IPS-NIHi7 (cell line): Measurements from ENCODE around the gene KRT72.

ENCODE experiments used
- DNase-seq: peaks from one replicate; pipeline ENCODE4 v3.0.0; 2012; ENCODE audit warnings: mixed read lengths; ENCODE audit errors: extremely low spot score

Gene KRT72

DNA sequence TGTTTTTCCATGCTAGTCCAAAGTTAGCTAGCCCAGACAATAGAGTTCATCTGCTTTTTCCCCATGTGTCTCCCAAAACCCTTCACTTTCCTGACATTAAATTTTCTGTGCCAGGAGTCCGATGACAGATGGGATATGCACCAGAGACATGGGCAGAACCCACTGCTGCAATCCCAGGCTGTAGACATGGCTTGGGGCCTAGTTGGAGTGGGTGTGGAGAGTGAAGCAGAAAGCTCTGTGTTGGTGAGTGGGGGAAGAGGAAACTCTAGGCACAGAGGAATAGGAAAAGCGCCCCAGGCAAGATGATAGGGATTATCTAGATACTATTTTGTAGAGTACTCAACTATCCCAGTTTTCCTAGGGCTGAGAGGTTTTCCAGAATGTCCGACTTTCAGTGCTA, 22.8 kb downstream of the KRT72 start:
- no peak for DNase-seq

DNA sequence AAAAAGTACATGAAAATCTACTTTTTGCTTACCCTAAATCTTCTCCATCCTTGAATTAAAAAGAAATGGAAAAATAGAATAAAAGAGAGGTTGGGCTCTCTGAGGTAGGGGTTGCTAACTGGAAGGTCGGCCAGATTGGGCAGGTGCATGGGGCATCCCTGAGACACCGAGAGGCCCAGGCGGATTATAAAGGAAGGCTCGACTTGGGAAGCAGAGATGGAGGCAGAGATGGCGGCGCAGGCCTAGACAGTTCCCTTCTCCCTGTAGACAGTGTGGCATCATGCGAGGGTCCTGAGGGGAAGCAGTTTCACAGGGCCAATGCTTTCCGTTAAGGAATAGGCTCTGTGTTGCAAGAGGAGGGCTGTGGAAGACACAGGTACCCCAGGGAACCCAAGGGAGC, 23.9 kb downstream of the KRT72 start:
- no peak for DNase-seq

DNA sequence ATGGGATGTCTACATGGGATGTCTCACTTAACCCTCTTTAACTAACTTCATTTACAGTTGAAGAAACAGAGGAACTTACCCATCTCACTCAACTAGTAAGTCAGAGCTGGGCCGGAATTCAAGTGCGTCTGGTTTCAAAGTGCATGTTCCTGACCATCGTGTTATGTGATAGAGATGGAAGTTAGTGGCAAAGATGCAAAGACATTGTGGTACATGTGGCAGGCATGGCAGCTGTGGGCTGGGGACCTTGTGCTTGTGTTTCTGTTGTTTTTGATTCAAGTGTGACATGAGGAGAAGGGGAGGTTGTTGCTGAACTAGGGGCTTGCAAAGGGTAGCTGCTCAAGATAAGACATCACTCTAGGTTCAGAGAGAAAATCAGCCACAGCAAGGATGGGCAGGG, 25.3 kb downstream of the KRT72 start:
- no peak for DNase-seq

DNA sequence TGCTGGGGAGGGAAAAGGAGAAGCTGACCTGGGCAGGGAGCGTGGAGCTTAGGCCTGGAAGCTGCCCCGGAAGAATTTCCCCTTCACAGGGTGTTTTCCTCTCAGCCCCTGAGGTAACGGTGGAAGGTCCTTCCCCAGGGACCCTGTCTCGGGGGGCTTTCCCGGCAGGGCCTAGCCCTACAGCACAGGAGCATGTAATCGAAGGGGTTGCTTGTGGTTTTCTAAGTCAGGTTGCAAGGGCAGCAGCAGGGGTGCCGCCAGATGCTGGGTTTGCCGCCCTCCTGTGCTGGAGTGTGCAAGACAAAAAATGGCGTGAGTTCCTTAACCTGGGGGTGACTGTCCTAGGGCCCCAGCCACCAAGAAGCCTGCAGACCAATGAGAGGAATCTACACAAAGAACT, 26.0 kb downstream of the KRT72 start:
- DNase-seq, result no peak

DNA sequence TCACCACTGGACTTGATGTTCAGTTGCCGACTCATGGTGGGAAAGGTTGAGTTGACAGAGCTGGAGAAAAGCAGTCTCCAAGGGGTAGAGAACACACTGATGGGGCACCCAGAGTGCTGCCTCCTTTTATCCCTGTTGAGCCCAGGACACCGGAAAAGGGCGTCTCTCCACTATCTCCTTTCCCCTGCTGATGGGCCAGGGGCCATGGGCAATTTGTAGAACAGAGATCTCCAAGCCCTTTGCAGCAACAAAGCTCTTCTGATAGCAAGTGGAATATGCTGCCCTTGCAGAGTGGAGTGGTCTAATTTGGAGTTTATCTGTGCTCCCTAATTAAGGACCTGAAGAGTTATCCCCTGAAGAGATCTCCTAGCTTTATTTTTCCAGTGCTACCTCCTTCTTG, 27.5 kb downstream of the KRT72 start, which contains the start of gene KRT74:
Gene KRT74 (minus strand): TSS at position 101 of the 400 bp plus-strand sequence. CDS start 66 bp downstream, at position 35.
- DNase-seq, result no peak

DNA sequence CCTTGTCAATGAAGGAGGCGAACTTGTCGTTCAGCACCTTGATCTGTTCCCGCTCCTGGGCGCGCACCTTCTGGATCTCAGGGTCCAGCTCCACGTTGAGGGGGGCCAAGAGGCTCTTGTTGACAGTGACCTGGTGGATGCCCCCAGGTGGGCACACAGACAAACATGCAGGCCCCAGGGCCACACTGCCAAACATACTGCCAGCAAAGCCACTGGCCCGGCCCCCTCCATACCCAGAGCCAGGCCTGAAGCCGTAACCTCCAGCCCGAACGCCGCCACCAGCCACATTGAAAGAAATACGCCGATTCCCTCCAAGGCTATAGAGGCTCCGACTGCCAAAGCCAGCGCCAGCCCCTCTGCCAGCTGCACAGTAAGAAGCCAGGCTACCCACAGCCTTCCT, 28.0 kb downstream of the KRT72 start:
- DNase-seq, result no peak

DNA sequence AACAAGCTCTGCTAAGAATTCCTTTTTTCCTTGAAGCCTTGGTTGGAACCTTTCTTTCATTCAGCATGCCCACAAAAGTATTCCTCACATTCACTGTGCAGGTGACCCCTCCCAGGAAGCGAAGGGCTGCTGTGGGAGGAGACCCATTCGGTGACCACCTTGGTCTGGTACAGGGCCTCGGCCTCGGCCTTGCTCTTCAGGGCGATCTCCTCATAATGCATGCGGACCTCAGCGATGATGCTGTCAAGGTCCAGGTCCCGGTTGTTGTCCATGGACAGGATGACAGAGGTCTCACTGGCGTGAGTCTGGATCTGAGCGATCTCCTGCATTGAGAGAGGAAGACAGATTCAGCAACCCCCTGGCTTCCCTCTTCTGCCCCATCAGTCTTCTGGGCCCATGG, 30.8 kb downstream of the KRT72 start:
- DNase-seq, result no peak

DNA sequence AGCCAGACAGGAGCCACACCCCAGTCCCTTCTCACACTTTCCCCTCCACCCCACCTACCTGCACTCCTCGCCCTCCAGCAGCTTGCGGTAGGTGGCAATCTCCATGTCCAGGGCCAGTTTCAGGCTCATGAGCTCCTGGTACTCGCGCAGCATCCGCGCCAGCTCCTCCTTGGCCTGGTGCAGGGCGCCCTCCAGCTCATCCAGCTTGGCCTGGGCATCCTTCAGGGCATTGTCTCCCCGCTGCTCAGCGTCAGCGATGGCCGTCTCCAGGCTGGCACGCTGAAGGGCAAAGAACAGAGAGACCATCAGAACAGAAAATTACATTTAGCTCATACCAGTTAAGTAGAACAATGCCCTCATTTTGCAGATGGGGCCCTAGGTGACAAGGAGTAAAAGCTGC, 33.2 kb downstream of the KRT72 start:
- no peak for DNase-seq

DNA sequence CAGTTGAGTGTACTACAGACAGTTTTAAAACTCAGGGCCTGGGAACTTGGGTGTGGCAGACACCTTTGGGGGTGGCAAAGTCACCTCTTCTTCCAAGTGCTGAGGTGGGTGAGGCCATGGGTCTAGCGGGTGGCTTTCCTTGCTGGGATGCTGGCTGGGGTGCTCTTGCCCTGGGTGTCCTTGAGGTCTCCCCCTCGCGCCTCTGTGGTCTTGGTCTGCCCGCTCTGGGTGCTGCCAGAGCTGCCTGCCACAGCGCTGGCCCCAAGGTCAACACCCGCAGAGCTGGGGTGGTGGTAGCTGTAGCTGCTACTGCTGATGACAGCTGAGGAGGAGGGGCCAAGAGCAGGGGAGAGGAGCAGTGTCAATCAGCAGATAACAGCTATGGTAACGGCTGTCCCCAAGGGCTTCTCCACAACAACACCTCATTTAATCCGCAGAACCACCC, 34.4 kb downstream of the KRT72 start:
- DNase-seq, result no peak

DNA sequence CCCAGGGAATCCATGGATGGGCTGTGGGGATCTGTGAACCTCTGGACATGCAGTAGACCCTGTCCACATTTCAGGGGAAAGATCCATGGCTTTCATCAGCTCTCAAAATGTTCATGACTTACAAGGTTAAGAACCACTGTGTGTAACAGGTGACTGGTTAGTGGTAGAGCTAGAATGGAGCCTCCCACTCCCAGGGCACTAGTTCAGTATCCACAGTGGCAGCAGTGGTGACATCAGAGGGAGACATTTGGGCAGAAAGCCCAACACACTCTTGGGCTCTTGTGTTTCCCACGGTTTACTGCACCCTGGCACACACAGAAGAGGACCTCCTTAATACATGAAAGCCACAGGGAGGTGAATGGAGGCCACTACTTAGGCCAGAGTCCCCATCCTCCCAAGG, 36.7 kb downstream of the KRT72 start:
- DNase-seq, result no peak

DNA sequence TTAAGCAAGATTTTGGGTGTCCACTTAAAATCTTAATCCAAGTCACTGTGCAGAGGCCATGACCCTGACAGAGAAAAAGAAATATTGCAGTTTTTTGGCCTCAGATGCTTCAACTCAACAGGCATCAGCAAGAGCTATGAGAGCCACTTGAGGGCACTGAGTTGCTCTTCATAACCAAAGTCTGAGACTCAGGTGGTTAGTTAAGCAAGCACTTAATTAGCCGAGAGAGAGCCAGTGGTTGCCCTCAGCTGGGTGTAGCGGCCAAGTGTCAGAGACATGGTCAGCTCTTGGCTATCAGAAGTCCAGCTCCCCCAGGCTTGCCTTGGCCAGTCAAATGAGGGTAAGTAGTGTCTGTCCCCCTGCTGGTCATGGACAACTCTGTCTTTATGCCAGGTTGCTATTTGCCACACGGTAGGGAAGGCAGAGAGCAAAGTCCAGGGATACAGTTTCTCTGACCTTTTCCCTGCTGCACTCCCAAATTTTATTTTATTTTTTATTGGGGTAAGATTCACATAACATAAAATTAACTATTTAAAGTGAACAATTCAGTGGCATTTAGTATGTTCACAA, 39.3 kb downstream of the KRT72 start:
- peak; percentile 56 for DNase-seq

DNA sequence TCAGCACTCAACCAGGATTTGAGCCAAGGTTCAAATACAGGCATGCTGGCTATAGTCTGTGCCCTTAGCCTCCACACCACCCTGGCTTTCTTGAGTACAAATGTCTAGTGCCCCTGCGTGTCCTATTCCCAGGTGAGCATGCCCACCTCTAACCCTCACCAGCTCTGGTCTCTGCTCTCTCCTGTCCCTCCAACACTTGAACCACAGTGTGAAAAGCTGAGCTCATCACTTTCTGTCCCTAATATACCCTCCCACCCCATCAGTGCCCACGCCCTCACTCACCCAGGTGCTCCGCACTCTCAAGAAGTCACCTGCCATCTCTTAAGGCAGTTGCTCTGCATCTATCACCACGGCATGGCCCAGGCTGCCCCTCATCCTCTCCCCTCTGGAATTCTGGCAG, 41.3 kb downstream of the KRT72 start:
- DNase-seq, result no peak

DNA sequence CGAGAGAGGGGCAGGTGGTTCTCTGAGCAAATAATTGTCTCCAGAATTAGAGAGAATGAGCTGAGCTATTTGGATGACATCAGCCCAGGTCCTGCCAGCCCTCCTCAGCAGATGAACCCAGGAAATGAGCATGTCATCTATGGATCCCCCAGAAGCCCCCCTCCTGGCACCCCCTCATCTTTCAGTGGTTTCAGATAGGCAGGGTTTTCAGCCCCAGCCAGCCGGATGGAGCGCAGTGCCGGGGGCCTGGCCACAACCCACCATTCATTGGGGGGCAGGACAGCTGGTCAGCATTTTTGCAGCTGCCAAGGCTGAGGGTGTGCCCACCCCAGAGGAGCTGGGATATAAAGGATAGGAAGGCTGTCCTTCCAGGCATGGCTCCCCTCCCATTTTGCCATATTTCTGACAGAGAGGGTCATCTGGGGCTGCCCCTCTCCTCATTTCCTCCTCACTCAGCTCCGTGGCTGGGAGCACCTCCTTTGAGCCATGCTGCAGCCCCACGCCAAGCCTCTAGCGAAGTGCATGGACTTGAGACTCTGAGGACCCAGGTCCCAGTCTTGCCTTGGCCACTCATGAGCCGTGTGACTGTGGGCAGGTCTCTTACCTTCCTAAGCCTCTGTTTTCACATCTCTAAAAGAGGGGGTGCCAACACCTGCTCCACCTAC, 42.4 kb downstream of the KRT72 start:
- DNase-seq, result no peak

DNA sequence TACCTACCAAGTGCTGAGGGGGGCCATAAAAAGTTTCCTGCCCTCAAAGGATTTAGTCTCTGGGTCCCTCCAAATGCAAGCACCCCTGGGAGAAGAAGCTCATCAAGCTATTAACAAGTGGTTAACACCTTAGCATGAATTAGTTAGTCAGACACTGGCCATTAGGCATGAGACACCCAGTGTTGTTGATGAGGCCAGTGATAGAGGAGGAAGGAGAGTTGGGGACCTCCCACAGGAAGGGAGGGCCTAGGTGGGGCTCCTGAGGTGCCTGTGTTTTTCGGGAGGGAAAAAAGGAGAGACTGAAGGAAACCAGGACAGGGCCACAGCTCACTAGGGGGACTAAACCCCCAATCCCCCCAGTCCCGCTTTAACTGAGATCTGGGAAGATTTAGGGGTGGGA, 43.8 kb downstream of the KRT72 start:
- no peak for DNase-seq

DNA sequence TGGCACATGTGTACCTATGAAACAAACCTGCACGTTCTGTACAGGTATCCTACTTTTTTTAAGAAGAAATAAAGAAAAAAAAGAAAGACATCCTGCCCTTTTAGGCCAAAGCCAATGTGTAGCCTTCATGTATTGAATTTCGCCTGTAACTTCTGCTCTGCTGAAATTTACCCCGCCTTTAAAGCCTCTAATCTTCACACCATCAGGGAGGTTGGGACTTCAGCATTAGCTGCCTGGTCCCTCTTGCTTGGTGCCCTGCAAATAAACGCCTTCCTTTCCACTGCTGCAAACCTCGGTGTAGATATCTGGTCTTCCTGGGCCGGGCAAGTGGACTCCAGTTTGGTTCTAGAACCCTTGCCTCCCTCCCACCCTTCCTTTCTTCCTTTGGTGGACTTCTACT, 45.7 kb downstream of the KRT72 start:
- no peak for DNase-seq

DNA sequence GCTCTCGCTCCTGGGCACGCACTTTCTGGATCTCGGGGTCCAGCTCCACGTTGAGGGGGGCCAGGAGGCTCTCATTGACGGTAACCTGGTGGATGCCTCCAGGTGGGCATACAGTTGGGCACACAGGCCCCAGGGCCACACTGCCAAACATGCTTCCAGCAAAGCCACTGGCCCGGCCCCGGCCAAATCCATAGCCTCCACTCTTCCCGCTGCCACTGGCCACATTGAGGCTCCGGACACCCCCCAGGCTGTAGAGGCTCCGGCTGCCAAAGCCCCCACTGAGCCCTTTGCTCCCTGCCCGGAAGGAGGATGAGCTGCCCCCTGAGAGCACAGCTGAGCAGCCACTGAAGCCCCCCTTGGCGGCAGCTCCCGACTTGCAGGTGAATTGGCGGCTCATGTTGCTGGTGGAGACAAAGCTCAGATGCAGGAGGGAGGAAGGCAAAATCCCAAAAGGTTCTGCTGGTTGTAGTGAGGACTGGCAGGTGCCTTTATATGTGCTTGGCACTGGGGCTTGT, 48.5 kb downstream of the KRT72 start, which contains the start of gene KRT71:
Gene KRT71 (minus strand): TSS at position 465 of the 515 bp plus-strand sequence. CDS start 68 bp downstream, at position 397.
- no peak for DNase-seq

DNA sequence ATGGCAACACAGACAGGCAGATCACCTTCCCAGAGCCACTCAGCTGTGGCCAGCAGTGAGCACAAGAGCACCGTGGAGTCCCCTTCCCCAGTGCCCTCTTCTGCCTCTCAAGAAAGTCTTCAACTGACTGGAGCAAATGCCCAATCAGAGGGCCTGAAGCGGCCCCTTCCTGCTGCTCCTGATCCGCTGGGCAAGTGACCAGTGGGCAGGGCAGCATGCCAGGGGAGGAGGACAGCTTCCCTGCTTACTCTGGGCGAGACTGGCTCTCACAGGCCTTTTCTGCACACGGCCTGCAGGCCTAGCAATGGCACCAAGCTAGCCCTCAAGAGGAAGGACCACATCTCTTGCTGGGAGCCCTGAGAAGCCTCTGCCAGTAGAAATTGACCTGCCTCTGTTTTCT, 49.2 kb downstream of the KRT72 start:
- DNase-seq, result no peak

DNA sequence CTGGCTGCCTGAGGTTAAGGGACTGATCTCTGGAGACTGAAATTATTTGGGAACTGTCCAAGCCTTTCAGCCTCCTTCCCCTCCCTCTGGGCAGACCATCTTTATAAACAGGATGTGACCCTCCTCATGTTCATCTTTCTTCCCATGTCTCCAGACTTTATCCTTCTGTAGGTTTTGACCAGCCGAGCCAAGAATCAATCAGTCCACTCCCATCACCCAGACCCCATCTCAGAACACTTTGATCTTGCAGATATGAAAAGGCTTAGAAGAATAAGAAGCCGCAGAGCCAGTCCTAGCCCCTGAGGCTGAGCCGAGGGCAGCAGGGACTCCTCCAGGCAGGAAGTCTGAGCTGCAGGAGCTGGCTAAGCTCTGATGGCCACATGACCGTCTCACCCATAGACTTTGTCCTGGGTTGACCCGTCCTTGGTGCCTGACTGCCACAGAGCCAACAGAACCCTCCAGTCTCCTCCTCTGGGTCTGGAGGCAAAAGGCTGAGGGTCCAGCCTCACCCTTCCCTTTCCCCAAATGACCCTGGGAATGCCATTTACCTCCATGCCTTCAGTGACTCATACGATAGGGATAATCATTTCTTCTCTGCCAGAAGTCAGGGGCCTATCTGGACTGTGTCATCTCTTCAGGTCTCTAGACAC, 49.9 kb downstream of the KRT72 start:
- no peak for DNase-seq

DNA sequence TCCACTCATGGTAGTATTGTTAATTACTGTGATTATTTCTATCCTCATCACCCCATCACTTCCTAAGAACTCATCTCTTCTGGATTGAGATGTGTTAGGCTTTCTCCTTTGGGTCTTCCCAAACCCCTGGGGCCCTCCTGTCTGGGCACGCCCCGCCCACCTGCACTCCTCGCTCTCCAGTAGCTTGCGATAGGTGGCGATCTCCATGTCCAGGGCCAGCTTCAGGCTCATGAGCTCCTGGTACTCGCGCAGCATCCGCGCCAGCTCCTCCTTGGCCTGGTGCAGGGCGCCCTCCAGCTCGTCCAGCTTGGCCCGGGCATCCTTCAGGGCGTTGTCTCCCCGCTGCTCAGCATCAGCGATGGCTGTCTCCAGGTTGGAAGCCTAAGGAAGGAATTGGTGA, 55.1 kb downstream of the KRT72 start:
- DNase-seq, result no peak

DNA sequence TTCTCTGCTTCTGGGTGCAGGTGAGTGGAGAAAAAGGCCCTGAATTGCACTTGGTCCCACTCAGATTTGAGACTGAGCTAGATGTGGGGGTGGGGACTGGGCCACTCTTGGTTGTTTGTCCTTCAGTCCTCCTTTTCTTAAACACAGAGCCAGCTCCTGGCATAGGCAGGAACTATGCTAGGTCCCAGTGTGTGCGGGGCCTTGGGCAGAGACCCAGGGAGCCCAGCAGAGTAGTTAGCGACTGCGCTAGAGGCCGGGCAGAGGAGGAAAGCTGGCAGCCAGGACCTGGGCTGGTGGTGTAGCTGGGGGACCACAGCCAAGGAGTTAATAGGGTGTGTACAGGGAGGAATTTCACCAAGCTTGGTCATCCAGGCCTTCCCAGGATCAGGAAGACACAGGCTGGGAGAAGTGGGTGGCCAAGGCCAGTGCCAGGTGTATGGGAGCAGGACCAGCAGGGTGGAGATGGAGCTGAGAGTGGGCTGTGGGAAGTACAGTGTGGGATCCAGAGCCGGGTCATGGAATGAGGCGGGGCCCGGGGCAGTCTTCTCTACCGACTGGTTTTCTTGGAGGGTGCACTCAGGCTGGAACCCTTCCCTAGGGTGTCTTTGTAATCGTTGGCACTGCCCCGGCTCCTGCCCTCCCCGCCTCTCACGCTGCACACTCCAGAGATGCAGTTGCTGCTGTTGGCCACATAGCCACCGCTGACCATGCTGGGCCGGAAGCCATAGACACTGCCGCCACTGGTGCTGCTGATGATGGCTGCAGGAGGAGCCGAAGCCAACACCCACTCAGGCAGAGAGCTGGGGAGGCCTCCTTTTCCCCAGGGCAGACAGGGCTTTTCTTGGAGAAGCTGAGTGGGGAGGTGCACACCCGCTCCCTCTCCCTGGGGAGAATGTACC, 57.0 kb downstream of the KRT72 start:
- no peak for DNase-seq

DNA sequence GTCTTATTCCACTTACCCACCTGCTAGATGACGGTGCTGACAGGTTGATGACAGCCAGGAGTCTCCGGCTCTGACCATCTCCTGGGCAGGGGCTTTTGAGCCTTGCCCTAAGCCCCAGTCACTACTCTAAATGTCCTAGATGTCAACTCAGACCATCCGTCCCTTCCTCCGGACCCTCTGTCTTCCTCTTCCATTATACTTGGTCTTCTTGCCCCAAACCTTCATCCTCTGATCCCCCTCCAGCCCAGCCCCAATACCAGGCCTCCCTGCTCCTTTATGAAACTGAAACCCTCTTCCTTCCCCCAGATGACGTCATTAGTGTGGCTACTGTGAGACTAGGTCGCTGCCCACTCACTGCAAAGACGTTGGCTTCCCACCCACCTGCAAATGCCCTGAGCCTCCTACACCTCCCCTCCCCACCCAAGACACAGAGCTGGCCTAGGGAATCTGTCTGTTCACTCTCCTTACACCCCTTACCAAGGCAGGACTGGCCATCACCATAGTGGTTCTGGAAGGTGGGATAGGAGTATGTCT, 58.4 kb downstream of the KRT72 start:
- no peak for DNase-seq

DNA sequence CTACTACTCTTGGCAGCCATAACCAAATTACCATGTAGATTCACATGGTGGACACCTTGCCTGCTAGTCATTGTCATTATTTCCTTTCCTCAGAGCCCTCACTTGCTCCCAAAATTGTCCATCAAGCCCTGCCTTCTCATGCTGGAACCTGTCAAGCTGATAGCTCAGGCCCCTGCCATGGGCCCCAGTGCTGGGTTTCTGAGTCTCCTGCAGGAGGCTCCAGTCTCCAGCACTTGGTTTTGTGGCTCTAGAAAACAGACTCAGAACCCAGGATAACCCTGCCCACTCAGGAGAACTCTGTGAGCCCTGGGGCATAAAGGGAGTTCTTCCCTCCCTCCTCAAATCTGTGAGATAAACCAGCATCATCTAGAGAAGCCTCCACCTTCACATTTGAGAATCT, 59.1 kb downstream of the KRT72 start:
- DNase-seq, result no peak
